Thymus (tissue), 11 donors: ENCODE measurements around the gene STX1B. TPM values are rescaled to one million over a fixed set of nuclear protein-coding genes. Genes with fewer than 3 reads are reported as not detected.

Source experiments
- DNase-seq, 9 donors: peaks; one replicate each; pipeline ENCODE4 v3.0.0-alpha.2; 2013; ENCODE audit warnings: low spot score in 9 of 9, low read depth in 6 of 9, missing footprints in 1 of 9
- H3K27ac ChIP-seq, 2 donors: one replicate each; pipeline ENCODE4 v1.5.1; 2013; ENCODE audit warnings: control low read depth in 1 of 2, low read depth in 1 of 2, low read length in 1 of 2, mild to moderate bottlenecking in 1 of 2, moderate library complexity in 1 of 2
- H3K27me3 ChIP-seq, 2 donors: one replicate each; pipeline ENCODE4 v1.5.1; 2013; ENCODE audit warnings: low read length in 1 of 2; ENCODE audit not compliant: control insufficient read depth in 2 of 2, insufficient read depth in 1 of 2
- H3K36me3 ChIP-seq, 2 donors: one replicate each; pipeline ENCODE4 v1.5.1; 2013; ENCODE audit warnings: low read length in 1 of 2, mild to moderate bottlenecking in 1 of 2, moderate library complexity in 1 of 2; ENCODE audit not compliant: control insufficient read depth in 2 of 2, insufficient read depth in 2 of 2
- H3K4me1 ChIP-seq, 2 donors: one replicate each; pipeline ENCODE4 v1.5.1; 2013; ENCODE audit warnings: low read length in 2 of 2; ENCODE audit not compliant: control insufficient read depth in 2 of 2, insufficient read depth in 2 of 2
- H3K4me3 ChIP-seq, 2 donors: one replicate each; pipeline ENCODE4 v1.5.1; 2013; ENCODE audit warnings: low read length in 2 of 2, control low read depth in 1 of 2, mild to moderate bottlenecking in 1 of 2
- H3K9me3 ChIP-seq, 2 donors: one replicate each; pipeline ENCODE4 v1.5.1; 2013; ENCODE audit warnings: low read length in 1 of 2, mild to moderate bottlenecking in 1 of 2; ENCODE audit not compliant: control insufficient read depth in 2 of 2, insufficient read depth in 1 of 2
- WGBS: extraction: QIAGEN DNeasy Blood & Tissue Kit; methylation state at CpG from one replicate; pipeline ENCODE4 v1.1.7; 2013; 5-methylcytosine and 5-hydroxymethylcytosine counted together
- polyA plus RNA-seq: library from polyadenylated mRNA; stranded (reverse); fragments of 200-250 nt; gene quantifications from one replicate; pipeline ENCODE4 v1.2.3, GENCODE V29; 2013
- total RNA-seq: library from RNA; stranded (reverse); fragments of 120-200 nt; gene quantifications from one replicate; pipeline ENCODE4 v1.2.4, GENCODE V29; 2013
- donor health status: healthy.

Gene STX1B
- total and polyA plus RNA-seq, 2 donors: 0.19 to 1.0 TPM

GRCh38 chr16:31036691-31037090 lies 26.3 kb upstream of the STX1B start:
- 63% methylated on average over 2 of the region's 2 CpGs for WGBS
- Histone ChIP-seq H3K27me3 (no peaks in the 10 kb centered on the region), H3K27ac (no peak overlapping the region), H3K4me3 (no peak overlapping the region), H3K36me3 (peaks cover 35 to 37% of the 10 kb centered on the region in 2 donors), H3K9me3 (no peaks in the 10 kb centered on the region), H3K4me1 (peaks cover 4 to 14% of the 10 kb centered on the region in 2 donors)
- no peak for DNase-seq

- Histone ChIP-seq H3K4me3 (peak overlapping the region; percentile 73 to 92), H3K27ac (peak overlapping the region; percentile 67 to 79), H3K9me3 (no peaks in the 10 kb centered on the region), H3K27me3 (no peaks in the 10 kb centered on the region), H3K36me3 (peaks cover 17 to 23% of the 10 kb centered on the region in 2 donors), H3K4me1 (peaks cover 4 to 14% of the 10 kb centered on the region in 2 donors)
- peak; percentile 69 to 92 (median 82) for DNase-seq
- 1% methylated on average over 47 of the region's 47 CpGs for WGBS
These were observed 23.5 kb upstream of the STX1B start for GRCh38 chr16:31033709-31034492.

- no peaks in the 10 kb centered on the region for H3K27me3 ChIP-seq
- H3K4me1 ChIP-seq: peaks cover 4 to 14% of the 10 kb centered on the region in 2 donors
- WGBS: under 1% methylated on average over 75 of the region's 75 CpGs
These were observed 22.6 kb upstream of the STX1B start, which contains the start of gene STX4 for GRCh38 chr16:31032736-31033708. Gene STX4, plus strand, starts transcription at chr16:31033558. Its CDS starts 248 bp downstream, at chr16:31033806.

GRCh38 chr16:31031276-31031675 lies 20.8 kb upstream of the STX1B start:
- 97% methylated on average over 4 of the region's 4 CpGs for WGBS
- H3K36me3 ChIP-seq: peaks cover 5 to 14% of the 10 kb centered on the region in 2 donors
- H3K27ac ChIP-seq: no peak overlapping the region
- H3K27me3 ChIP-seq: no peaks in the 10 kb centered on the region
- no peaks in the 10 kb centered on the region for H3K9me3 ChIP-seq
- no peak for DNase-seq
- no peak overlapping the region for H3K4me3 ChIP-seq
- peaks cover 4 to 14% of the 10 kb centered on the region in 2 donors for H3K4me1 ChIP-seq

More at GRCh38 chr16:31032736-31033708, 22.6 kb upstream of the STX1B start, which contains the start of gene STX4:
- DNase-seq: peak; percentile 89 to 98 (median 95)
- Histone ChIP-seq H3K4me3 (peak within 1 kb of the TSS; percentile 73 to 92), H3K27ac (peak within 1 kb of the TSS; percentile 91 to 92), H3K36me3 (peaks cover 8 to 19% of the 10 kb centered on the region in 2 donors), H3K9me3 (no peaks in the 10 kb centered on the region)

GRCh38 chr16:31029272-31029671 lies 18.8 kb upstream of the STX1B start:
- Histone ChIP-seq H3K36me3 (no peaks in the 10 kb centered on the region), H3K27me3 (no peaks in the 10 kb centered on the region), H3K4me1 (peaks cover under 1 to 11% of the 10 kb centered on the region in 2 donors), H3K9me3 (no peaks in the 10 kb centered on the region), H3K4me3 (no peak overlapping the region), H3K27ac (no peak overlapping the region)
- DNase-seq: no peak
- 96% methylated on average over 5 of the region's 5 CpGs for WGBS

GRCh38 chr16:31025339-31025738 lies 14.9 kb upstream of the STX1B start:
- Histone ChIP-seq H3K36me3 (no peaks in the 10 kb centered on the region), H3K4me3 (no peak overlapping the region), H3K27ac (no peak overlapping the region), H3K9me3 (no peaks in the 10 kb centered on the region), H3K27me3 (no peaks in the 10 kb centered on the region), H3K4me1 (no peaks in the 10 kb centered on the region)
- WGBS: 93% methylated on average over 5 of the region's 5 CpGs
- DNase-seq: no peak

- no peak overlapping the region for H3K4me3 ChIP-seq
- H3K27me3 ChIP-seq: no peaks in the 10 kb centered on the region
- H3K9me3 ChIP-seq: no peaks in the 10 kb centered on the region
- H3K4me1 ChIP-seq: no peaks in the 10 kb centered on the region
- no peaks in the 10 kb centered on the region for H3K36me3 ChIP-seq
- H3K27ac ChIP-seq: no peak overlapping the region
- 95% methylated on average over 6 of the region's 6 CpGs for WGBS
- DNase-seq: no peak
These were observed 13.3 kb upstream of the STX1B start for GRCh38 chr16:31023627-31024226.

- Histone ChIP-seq H3K27ac (no peak overlapping the region), H3K9me3 (no peaks in the 10 kb centered on the region), H3K4me1 (no peaks in the 10 kb centered on the region), H3K36me3 (no peaks in the 10 kb centered on the region), H3K27me3 (no peaks in the 10 kb centered on the region), H3K4me3 (no peak overlapping the region)
- WGBS: 98% methylated on average over 4 of the region's 4 CpGs
- no peak for DNase-seq
These were observed 12.8 kb upstream of the STX1B start for GRCh38 chr16:31023252-31023602.
